ENCODE measurements around the gene CMPK1. TPM values are rescaled to one million over a fixed set of nuclear protein-coding genes. Genes with fewer than 3 reads are reported as not detected.

Gene CMPK1
- total and polyA plus RNA-seq, 2 of the 8 experiments (the other 6 are each of a cell fraction or from before 2014, with no cell fraction given), result 6.0 to 36.9 TPM

- TF ChIP-seq ZNF274 (IDR thresholded peaks at IDR 0.05; ENCODE audit: borderline replicate concordance, extremely low read depth, low read length) (no peak), TAF7 (optimal IDR thresholded peaks at IDR 0.05; ENCODE audit: borderline replicate concordance, low read depth, low read length) (no peak), BACH1 (IDR thresholded peaks at IDR 0.05; ENCODE audit: low read length) (no peak)
Observed at GRCh38 chr1:47361380-47361779, 27.8 kb downstream of the CMPK1 start (continued).
